ENCODE results near the gene COG4.
"Not testable (repeated sequence)": the region's sequence is repeated elsewhere in the genome, so short reads cannot be mapped to it uniquely, and the experiment has no call there.

The COG4 gene

DNA sequence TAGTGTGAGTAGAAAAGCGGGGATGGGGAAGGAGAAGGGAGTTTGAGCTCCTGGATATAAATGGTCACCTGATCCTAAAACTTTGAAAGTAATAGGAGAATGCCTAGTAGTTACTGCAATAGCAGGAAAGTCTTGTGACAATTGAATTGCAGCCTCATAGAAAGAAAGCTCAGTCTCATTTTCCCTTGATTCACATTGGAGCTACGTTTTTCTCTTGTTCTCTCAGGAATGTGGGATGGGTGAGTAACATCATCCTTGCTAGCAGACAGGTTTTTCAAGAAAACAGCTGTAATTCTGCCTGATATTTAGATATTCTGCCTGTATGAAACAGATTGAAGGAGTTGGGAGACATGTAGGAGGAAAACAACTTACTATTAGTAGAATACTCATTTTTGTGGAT, 25.6 kb upstream of the COG4 start:
- TF ChIP-seq, protein P1, sequence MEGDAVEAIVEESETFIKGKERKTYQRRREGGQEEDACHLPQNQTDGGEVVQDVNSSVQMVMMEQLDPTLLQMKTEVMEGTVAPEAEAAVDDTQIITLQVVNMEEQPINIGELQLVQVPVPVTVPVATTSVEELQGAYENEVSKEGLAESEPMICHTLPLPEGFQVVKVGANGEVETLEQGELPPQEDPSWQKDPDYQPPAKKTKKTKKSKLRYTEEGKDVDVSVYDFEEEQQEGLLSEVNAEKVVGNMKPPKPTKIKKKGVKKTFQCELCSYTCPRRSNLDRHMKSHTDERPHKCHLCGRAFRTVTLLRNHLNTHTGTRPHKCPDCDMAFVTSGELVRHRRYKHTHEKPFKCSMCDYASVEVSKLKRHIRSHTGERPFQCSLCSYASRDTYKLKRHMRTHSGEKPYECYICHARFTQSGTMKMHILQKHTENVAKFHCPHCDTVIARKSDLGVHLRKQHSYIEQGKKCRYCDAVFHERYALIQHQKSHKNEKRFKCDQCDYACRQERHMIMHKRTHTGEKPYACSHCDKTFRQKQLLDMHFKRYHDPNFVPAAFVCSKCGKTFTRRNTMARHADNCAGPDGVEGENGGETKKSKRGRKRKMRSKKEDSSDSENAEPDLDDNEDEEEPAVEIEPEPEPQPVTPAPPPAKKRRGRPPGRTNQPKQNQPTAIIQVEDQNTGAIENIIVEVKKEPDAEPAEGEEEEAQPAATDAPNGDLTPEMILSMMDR (conservative IDR thresholded peaks at IDR 0.05) = no peak

DNA sequence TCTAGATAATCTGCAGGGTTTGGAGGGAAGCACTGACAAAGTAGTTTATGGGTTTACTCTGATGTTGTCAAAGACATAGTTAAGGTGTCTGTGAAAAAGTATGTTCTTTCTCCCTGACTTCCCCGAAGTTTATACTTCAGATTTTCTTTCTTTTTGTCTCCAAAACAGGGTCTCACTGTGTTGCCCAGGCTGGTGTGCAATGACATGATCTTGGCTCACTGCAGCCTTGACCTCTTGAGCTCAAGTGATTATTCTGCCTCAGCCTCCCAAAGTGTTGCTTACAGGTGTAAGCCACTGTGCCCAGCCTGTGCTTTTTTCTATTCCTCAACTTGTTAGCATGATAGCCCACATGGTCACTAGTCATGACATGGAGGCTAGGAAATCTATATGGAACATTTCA, 21.2 kb upstream of the COG4 start:
- TF ChIP-seq, protein P1 (conservative IDR thresholded peaks at IDR 0.05) = no peak
- no peak overlapping the region for H3K27ac ChIP-seq

More for the DNA sequence above, 25.6 kb upstream of the COG4 start:
- H3K27ac ChIP-seq = no peak overlapping the region

DNA sequence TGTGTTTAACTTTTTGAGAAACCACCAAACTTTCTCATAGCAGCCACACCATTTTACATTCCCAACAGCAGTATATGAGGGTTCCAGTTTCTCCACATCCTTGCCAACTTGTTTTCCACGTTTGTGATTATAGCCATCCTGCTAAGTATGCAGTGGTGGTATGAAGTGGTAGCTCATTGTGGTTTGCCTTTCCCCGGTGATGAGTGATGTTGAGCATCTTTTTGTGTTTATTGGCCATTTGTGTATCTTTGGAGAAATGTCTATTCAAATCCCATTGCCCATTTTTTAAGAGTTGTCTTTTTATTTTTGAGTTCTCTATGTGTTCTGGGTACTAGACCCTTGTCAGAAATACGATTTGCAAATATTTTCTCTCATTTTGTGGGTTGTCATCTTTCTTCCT, 17.6 kb upstream of the COG4 start:
- TF ChIP-seq, protein P1 (conservative IDR thresholded peaks at IDR 0.05) = no peak
- no peak overlapping the region for H3K27ac ChIP-seq

DNA sequence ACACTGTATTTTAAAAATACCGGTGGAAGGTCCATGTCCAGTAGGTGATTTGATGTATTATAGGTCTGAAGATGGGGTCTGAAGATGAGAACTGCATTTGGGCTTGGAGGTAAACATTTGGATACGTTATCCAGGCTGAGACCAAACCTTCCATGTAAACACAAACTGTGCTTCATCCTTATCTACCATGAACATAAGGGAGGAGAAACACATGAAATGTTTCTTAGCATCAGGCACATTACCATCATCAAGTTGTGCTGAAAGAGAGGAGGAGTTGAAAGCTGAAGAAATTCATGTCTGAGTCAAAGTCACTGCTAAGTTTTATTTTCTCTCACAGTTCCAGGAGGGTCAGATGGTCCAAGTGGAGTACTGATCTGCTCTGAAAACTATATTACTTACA, 11.6 kb upstream of the COG4 start:
- H3K27ac ChIP-seq = no peak overlapping the region
- TF ChIP-seq, protein P1 (conservative IDR thresholded peaks at IDR 0.05) = no peak

DNA sequence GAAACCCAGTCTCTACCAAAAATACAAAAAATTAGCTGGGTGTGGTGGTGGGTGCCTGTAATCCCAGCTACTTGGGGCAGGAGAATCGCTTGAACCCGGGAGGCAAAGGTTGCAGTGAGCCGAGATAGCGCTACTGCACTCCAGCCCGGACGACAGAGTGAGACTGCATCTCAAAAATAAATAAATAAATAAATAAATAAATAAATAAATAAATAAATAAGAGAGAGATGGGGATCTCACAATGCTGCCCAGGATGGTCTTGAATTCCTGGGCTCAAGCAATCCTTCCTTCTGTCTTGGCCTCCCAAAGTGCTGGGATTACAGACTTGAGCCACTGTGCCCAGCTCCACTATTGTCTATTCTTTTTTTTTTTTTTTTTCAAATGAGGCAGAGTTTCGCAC, 6.6 kb upstream of the COG4 start:
- H3K27ac ChIP-seq = not testable (repeated sequence)

DNA sequence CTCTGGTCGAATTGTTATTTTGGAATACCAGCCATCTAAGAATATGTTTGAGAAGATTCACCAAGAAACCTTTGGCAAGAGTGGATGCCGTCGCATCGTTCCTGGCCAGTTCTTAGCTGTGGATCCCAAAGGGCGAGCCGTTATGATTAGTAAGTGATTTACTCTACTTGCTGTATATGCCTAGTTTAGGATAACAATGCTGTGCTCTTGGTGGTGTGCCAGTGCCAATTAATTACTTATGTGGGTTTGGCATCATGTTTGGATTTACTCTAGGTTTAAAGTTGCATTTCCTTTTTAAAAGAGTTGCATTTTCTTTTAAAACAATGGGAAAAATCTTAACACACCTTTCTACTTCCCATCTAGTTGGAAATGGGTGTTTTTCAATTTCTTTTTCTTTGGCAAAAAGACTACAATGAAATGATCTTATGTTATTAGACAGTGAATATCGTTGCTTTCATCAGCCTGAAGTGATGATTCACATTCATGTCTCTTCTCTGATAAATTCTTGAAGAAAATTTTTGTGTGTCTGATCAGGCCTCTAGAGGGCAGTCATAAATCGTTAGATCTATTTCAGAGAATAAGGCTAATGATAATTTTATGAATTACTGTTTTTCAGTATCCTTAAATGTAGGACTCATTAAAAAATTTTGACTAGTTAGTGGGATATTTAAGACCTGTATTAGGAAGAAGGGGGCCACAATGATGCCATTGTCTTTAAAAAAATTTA, 5.9 kb upstream of the COG4 start:
- H3K27ac ChIP-seq = no peak overlapping the region
- TF ChIP-seq, protein P1 (conservative IDR thresholded peaks at IDR 0.05) = peak; percentile 59

DNA sequence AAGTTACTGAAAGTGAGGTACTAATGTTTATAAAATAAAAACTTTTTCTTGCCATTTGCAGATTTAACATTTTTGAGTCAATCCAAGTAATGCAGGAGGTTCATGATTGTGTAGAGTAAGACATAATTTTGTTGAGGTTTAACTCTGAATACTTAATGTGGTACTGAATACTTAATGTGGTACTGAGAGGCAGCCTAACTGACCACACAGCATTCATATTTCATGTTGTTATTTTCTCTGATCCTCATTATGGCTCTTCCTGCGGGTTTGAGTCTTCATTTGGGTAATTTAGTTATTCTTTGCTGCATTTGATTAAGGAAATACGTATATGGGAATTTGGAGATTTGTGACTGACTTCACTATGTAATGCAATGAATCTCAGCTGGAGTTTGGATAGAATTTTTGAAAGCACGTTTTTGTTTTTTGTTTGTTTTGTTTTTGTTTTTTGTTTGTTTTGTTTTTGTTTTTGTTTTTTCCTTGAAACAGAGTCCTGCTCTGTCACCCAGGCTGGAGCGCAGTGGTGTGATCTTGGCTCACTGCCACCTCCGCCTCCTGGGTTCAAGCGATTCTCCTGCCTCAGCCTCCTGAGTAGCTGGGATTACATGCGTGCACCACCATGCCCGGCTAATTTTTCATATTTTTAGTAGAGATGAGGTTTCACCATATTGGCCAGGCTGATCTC, 4.1 kb upstream of the COG4 start:
- TF ChIP-seq, protein P1 (conservative IDR thresholded peaks at IDR 0.05) = no peak
- no peak overlapping the region for H3K27ac ChIP-seq

DNA sequence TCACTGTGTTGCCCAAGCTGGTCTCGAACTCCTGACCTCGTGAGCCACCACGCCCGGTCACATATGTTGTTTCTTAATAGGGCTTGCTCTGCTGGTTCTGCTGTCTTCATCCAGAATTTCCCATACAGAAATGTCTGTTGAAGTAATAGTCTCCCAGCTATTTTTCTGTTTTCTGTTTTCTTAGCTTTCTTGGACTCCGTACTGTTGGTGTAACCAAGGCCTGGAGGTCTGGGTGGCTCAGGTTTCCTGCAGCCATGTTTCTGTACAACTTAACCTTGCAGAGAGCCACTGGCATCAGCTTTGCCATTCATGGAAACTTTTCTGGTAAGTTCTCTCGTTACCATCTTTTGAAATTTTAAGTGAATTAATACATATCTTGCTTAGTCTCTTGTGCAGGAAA, 3.0 kb upstream of the COG4 start:
- H3K27ac ChIP-seq = no peak overlapping the region
- TF ChIP-seq, protein P1 (conservative IDR thresholded peaks at IDR 0.05) = no peak

DNA sequence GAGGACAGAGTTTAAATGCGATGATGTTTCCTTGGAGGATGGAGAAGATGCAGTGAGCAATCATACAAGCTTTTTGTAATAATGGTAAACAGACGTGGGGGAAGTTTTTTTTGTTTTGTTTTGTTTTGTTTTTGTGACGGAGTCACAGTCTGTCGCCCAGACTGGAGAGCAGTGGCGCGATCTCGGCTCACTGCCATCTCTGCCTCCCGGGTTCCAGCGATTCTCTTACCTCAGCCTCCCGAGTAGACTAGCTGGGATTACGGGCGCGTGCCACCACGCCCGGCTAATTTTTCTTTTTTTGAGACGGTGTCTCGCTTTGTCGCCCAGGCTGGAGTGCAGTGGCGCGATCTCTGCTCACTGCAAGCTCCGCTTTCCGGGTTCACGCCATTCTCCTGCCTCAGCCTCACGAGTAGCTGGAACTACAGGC, 1.1 kb upstream of the COG4 start:
- H3K27ac ChIP-seq = peak overlapping the region; percentile 80

All from VCaP (cell line).